ENCODE measurements around the gene KPNA5. TPM values are rescaled to one million over a fixed set of nuclear protein-coding genes. Genes with fewer than 3 reads are reported as not detected.
"Not testable (repeated sequence)": the region's sequence is repeated elsewhere in the genome, so short reads cannot be mapped to it uniquely, and the experiment has no call there.

Gene KPNA5
- polyA plus RNA-seq, 1 experiment, result 1.6 TPM

DNA sequence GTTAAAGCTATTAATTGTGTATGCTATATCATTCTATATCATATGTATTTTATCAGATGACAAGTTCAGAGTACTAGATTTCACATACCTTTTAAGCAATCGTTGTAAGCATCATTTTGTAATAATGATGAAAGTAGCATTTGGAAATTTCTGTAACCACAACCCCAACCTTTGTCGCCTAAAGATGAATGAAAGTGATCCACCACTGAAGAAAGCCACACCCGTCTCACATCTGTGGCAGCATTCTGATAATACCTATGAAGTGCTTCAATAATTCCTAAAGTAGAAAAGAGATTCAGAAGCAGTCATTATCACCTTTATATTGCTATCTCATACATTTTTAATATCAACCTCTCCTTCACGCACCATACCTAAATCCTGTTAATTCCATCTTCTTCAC lies 29.1 kb upstream of the KPNA5 start:
- Histone ChIP-seq H3K4me3 (ENCODE audit: low read depth, low read length) (no peak overlapping the region), H3K36me3 (ENCODE audit: control insufficient read depth, insufficient read depth, low read length) (no peaks in the 10 kb centered on the region), H3K27me3 (ENCODE audit: control insufficient read depth, insufficient read depth, low read length) (no peaks in the 10 kb centered on the region)
- no peak for DNase-seq (ENCODE audit: low read depth)
- TF ChIP-seq, protein P1, sequence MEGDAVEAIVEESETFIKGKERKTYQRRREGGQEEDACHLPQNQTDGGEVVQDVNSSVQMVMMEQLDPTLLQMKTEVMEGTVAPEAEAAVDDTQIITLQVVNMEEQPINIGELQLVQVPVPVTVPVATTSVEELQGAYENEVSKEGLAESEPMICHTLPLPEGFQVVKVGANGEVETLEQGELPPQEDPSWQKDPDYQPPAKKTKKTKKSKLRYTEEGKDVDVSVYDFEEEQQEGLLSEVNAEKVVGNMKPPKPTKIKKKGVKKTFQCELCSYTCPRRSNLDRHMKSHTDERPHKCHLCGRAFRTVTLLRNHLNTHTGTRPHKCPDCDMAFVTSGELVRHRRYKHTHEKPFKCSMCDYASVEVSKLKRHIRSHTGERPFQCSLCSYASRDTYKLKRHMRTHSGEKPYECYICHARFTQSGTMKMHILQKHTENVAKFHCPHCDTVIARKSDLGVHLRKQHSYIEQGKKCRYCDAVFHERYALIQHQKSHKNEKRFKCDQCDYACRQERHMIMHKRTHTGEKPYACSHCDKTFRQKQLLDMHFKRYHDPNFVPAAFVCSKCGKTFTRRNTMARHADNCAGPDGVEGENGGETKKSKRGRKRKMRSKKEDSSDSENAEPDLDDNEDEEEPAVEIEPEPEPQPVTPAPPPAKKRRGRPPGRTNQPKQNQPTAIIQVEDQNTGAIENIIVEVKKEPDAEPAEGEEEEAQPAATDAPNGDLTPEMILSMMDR (IDR thresholded peaks at IDR 0.05; ENCODE audit: insufficient read depth, low read depth, low read length), result no peak
- CTCF ChIA-PET, result interaction anchor here (1.3 kb wide), 1 partner anchor 91 kb away, joined by 3 read pairs; no protein-coding TSS in a partner anchor
- POLR2A ChIA-PET, result no interaction called here

- ChIA-PET POLR2A (no interaction called here), CTCF (no interaction called here)
- no peak overlapping the region for H3K4me3 ChIP-seq (ENCODE audit: low read depth, low read length)
- DNase-seq (ENCODE audit: low read depth), result no peak
- no peaks in the 10 kb centered on the region for H3K27me3 ChIP-seq (ENCODE audit: control insufficient read depth, insufficient read depth, low read length)
- TF ChIP-seq, protein P1 (IDR thresholded peaks at IDR 0.05; ENCODE audit: insufficient read depth, low read depth, low read length), result no peak
- no peaks in the 10 kb centered on the region for H3K36me3 ChIP-seq (ENCODE audit: control insufficient read depth, insufficient read depth, low read length)
Measured at GRCh38 chr6:116661594-116661993, 19.4 kb upstream of the KPNA5 start.

GRCh38 chr6:116662202-116662601 lies 18.8 kb upstream of the KPNA5 start:
- H3K27me3 ChIP-seq (ENCODE audit: control insufficient read depth, insufficient read depth, low read length), result no peaks in the 10 kb centered on the region
- no peak overlapping the region for H3K4me3 ChIP-seq (ENCODE audit: low read depth, low read length)
- TF ChIP-seq, protein P1 (IDR thresholded peaks at IDR 0.05; ENCODE audit: insufficient read depth, low read depth, low read length), result no peak
- ChIA-PET POLR2A (no interaction called here), CTCF (no interaction called here)
- no peak for DNase-seq (ENCODE audit: low read depth)
- H3K36me3 ChIP-seq (ENCODE audit: control insufficient read depth, insufficient read depth, low read length), result no peaks in the 10 kb centered on the region

- H3K36me3 ChIP-seq (ENCODE audit: control insufficient read depth, insufficient read depth, low read length), result no peaks in the 10 kb centered on the region
Measured at GRCh38 chr6:116663308-116663707, 17.7 kb upstream of the KPNA5 start.

GRCh38 chr6:116664169-116664568 lies 16.8 kb upstream of the KPNA5 start:
- CTCF ChIA-PET; POLR2A ChIA-PET; H3K27me3 ChIP-seq (ENCODE audit: control insufficient read depth, insufficient read depth, low read length); H3K36me3 ChIP-seq (ENCODE audit: control insufficient read depth, insufficient read depth, low read length); H3K4me3 ChIP-seq (ENCODE audit: low read depth, low read length); DNase-seq (ENCODE audit: low read depth): not testable (repeated sequence)

More at GRCh38 chr6:116663308-116663707, 17.7 kb upstream of the KPNA5 start:
- Histone ChIP-seq H3K27me3 (ENCODE audit: control insufficient read depth, insufficient read depth, low read length) (no peaks in the 10 kb centered on the region), H3K4me3 (ENCODE audit: low read depth, low read length) (no peak overlapping the region)
- POLR2A ChIA-PET, result no interaction called here
- CTCF ChIA-PET, result no interaction called here
- no peak for DNase-seq (ENCODE audit: low read depth)
- TF ChIP-seq, protein P1 (IDR thresholded peaks at IDR 0.05; ENCODE audit: insufficient read depth, low read depth, low read length), result no peak

DNA sequence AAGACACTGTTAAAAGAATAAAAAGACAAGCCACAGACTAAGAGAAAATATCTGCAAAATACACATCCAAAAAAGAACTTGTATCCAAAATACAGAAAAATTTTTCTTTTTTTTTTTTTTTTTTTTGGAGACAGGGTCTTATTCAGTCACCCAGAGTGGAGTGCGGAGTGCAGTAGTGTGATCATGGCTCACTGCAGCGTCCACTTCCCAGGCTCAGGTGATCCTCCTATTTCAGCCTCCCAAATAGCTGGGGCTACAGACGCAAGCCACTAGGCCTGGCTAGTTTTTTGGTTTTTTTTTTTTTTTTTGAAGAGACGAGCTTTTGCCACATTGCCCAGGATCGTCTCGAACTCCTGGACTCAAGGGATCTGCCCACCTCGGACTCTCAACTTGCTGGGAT lies 15.5 kb upstream of the KPNA5 start:
- Histone ChIP-seq H3K27me3 (ENCODE audit: control insufficient read depth, insufficient read depth, low read length) (no peaks in the 10 kb centered on the region), H3K36me3 (ENCODE audit: control insufficient read depth, insufficient read depth, low read length) (no peaks in the 10 kb centered on the region), H3K4me3 (ENCODE audit: low read depth, low read length) (no peak overlapping the region)
- TF ChIP-seq, protein P1 (IDR thresholded peaks at IDR 0.05; ENCODE audit: insufficient read depth, low read depth, low read length), result no peak
- no peak for DNase-seq (ENCODE audit: low read depth)
- POLR2A ChIA-PET, result no interaction called here
- CTCF ChIA-PET, result no interaction called here
